Thyroid gland (tissue), 4 donors: Measurements from ENCODE around the gene SPCS1.

Experiments used
- POLR2A ChIP-seq, 2 donors: fragments of 450-650 bp; IDR thresholded peaks; one replicate each; pipeline ENCODE4 v1.6.1; 2017; ENCODE audit warnings: antibody characterized with exemption in 2 of 2, mild to moderate bottlenecking in 2 of 2, moderate library complexity in 1 of 2
- TF ChIP-seq, protein P1 (sequence below), 6 experiments: fragments of 200-600 bp in 3 of 6; fragments of 450-650 bp in 3 of 6; sonication (generic) in 3 of 6; IDR thresholded peaks; one replicate each; pipeline ENCODE4 v1.5.1; 2016 to 2019; ENCODE audit warnings: antibody characterized with exemption in 6 of 6, mild to moderate bottlenecking in 2 of 6, inconsistent platforms in 1 of 6, moderate library complexity in 1 of 6

DNA sequence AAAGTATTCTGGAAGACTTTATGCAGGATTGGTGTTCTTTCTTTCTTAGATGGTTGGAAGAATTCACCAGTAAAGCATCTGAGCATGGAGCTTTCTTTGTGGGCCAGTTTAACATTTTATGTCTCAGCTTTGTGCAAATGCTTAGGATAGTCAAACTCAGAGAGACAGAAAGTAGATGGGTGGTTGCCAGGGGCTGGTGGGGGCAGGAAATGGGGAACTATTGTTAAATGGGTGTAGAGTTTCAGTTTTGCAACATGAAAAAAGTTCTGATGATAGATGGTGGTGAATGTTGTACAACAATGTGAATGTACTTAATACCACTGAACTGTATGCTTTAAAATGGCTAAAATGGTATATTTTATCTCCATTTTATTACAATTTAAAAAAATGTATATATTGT is 24.8 kb downstream of the SPCS1 start:
- TF ChIP-seq, protein P1, sequence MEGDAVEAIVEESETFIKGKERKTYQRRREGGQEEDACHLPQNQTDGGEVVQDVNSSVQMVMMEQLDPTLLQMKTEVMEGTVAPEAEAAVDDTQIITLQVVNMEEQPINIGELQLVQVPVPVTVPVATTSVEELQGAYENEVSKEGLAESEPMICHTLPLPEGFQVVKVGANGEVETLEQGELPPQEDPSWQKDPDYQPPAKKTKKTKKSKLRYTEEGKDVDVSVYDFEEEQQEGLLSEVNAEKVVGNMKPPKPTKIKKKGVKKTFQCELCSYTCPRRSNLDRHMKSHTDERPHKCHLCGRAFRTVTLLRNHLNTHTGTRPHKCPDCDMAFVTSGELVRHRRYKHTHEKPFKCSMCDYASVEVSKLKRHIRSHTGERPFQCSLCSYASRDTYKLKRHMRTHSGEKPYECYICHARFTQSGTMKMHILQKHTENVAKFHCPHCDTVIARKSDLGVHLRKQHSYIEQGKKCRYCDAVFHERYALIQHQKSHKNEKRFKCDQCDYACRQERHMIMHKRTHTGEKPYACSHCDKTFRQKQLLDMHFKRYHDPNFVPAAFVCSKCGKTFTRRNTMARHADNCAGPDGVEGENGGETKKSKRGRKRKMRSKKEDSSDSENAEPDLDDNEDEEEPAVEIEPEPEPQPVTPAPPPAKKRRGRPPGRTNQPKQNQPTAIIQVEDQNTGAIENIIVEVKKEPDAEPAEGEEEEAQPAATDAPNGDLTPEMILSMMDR (IDR thresholded peaks at IDR 0.05), result no peak
- TF ChIP-seq POLR2A (IDR thresholded peaks at IDR 0.05), result no peak
